BJ (cell line): ENCODE data around the gene CMC4. TPM values are rescaled to one million over a fixed set of nuclear protein-coding genes. Genes with fewer than 3 reads are reported as not detected.
A peak's percentile ranks its signal among the peaks of the same experiment; 100 is the strongest.

Experiments used
- CTCF ChIA-PET: fragments of 350-600 bp; formaldehyde crosslinking; extraction: SDS; loops from one replicate; lab custom pipeline; 2021; ENCODE audit warnings: antibody characterized with exemption, inconsistent platforms; lab: Yijun Ruan, JAX
- POLR2A ChIA-PET: fragments of 300-600 bp; sonication (Branson Sonifier 250); formaldehyde crosslinking; extraction: SDS; loops from one replicate; lab custom pipeline; 2021; ENCODE audit warnings: antibody characterized with exemption; lab: Charles Lee
- DNase-seq: peaks from one replicate; pipeline ENCODE4 v3.0.0-alpha.2; 2011; ENCODE audit warnings: low read depth
- H3K27me3 ChIP-seq: 2 replicates; pipeline ENCODE4 v1.6.0; 2011; ENCODE audit warnings: low read length; ENCODE audit not compliant: control insufficient read depth, insufficient read depth
- H3K36me3 ChIP-seq: 2 replicates; pipeline ENCODE4 v1.5.1; 2011; ENCODE audit warnings: low read length; ENCODE audit not compliant: control insufficient read depth, insufficient read depth
- H3K4me3 ChIP-seq: 2 replicates; pipeline ENCODE4 v1.5.1; 2011; ENCODE audit warnings: low read depth, mild to moderate bottlenecking, control low read depth, low read length
- polyA minus RNA-seq: library from RNA; depleted of rRNA, polyadenylated mRNA; stranded (reverse); fragments of >200 nt; gene quantifications from 2 replicates; pipeline ENCODE4 v1.2.3, GENCODE V29; 2011; rRNA and poly(A)+ RNA removed
- polyA plus RNA-seq: library from polyadenylated mRNA; depleted of rRNA; stranded (reverse); fragments of >200 nt; gene quantifications from 2 replicates; pipeline ENCODE4 v1.2.3, GENCODE V29; 2011; rRNA removed
- TF ChIP-seq, protein P1 (sequence below): IDR thresholded peaks from 2 replicates; pipeline ENCODE4 v1.5.1; 2011; ENCODE audit warnings: low read depth, mild to moderate bottlenecking, control low read depth, inconsistent platforms, low read length, moderate library complexity; ENCODE audit not compliant: insufficient read depth

The CMC4 gene
- polyA plus RNA-seq (10.0 and 13.4 TPM in 2 replicates), polyA minus RNA-seq (0.93 and 1.2 TPM in 2 replicates)

- peak within 1 kb of the TSS; percentile 71 for H3K4me3 ChIP-seq
- CTCF ChIA-PET, result interaction anchor here (1.2 kb wide), 1 partner anchor 23 kb away, joined by 4 read pairs; no protein-coding TSS in a partner anchor
- no peak for DNase-seq
- POLR2A ChIA-PET, result no interaction called here
- H3K27me3 ChIP-seq, result no peaks in the 10 kb centered on the region
- TF ChIP-seq, protein P1, sequence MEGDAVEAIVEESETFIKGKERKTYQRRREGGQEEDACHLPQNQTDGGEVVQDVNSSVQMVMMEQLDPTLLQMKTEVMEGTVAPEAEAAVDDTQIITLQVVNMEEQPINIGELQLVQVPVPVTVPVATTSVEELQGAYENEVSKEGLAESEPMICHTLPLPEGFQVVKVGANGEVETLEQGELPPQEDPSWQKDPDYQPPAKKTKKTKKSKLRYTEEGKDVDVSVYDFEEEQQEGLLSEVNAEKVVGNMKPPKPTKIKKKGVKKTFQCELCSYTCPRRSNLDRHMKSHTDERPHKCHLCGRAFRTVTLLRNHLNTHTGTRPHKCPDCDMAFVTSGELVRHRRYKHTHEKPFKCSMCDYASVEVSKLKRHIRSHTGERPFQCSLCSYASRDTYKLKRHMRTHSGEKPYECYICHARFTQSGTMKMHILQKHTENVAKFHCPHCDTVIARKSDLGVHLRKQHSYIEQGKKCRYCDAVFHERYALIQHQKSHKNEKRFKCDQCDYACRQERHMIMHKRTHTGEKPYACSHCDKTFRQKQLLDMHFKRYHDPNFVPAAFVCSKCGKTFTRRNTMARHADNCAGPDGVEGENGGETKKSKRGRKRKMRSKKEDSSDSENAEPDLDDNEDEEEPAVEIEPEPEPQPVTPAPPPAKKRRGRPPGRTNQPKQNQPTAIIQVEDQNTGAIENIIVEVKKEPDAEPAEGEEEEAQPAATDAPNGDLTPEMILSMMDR, result no peak
- no peaks in the 10 kb centered on the region for H3K36me3 ChIP-seq
Measured at GRCh38 chrX:155070975-155071693, at the start of gene CMC4, which contains the start of the genes BRCC3 and MTCP1. Gene CMC4, minus strand, starts transcription at chrX:155071136. Its CDS starts 7,113 bp downstream, at chrX:155064023. Gene BRCC3, plus strand, starts transcription at chrX:155071508. Its CDS starts 20 bp downstream, at chrX:155071528. Gene MTCP1, minus strand, starts transcription at chrX:155071136. Its CDS starts 5,126 bp downstream, at chrX:155066010.

- POLR2A ChIA-PET, result no interaction called here
- Histone ChIP-seq H3K36me3 (no peaks in the 10 kb centered on the region), H3K4me3 (no peak overlapping the region), H3K27me3 (no peaks in the 10 kb centered on the region)
- TF ChIP-seq, protein P1, result no peak
- CTCF ChIA-PET, result interaction anchor here (0.9 kb wide), 1 partner anchor 20 kb away, joined by 3 read pairs; no protein-coding TSS in a partner anchor
- DNase-seq, result no peak
Measured at GRCh38 chrX:155115174-155115819, 44.4 kb upstream of the CMC4 start.

DNA sequence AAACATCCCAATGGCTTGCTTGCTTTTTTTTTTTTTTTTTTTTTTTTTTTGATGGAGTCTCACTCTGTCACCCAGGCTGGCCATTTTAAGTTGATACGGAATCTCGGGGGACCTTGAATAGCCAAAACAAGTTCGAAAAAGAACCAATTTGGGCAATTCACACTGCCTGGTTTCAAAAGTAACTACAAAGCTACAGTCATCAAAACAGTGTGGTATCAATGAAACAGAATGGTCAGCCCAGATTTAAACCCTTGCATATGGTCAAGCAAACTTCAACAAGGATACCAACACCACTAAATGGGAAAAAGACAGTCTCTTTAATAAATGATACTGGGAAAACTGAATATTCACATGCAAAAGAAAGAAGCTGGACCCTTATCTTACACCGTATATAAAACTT lies 42.2 kb upstream of the CMC4 start:
- DNase-seq, result no peak
- Histone ChIP-seq H3K27me3 (no peaks in the 10 kb centered on the region), H3K4me3 (no peak overlapping the region), H3K36me3 (no peaks in the 10 kb centered on the region)
- ChIA-PET POLR2A (no interaction called here), CTCF (no interaction called here)
- TF ChIP-seq, protein P1, result no peak

GRCh38 chrX:155112171-155112570 lies 41.2 kb upstream of the CMC4 start:
- ChIA-PET POLR2A (no interaction called here), CTCF (no interaction called here)
- DNase-seq, result no peak
- Histone ChIP-seq H3K36me3 (no peaks in the 10 kb centered on the region), H3K27me3 (no peaks in the 10 kb centered on the region), H3K4me3 (no peak overlapping the region)
- TF ChIP-seq, protein P1, result no peak

GRCh38 chrX:155108427-155108826 lies 37.5 kb upstream of the CMC4 start:
- Histone ChIP-seq H3K27me3 (no peaks in the 10 kb centered on the region), H3K4me3 (no peak overlapping the region), H3K36me3 (no peaks in the 10 kb centered on the region)
- ChIA-PET POLR2A (no interaction called here), CTCF (no interaction called here)
- TF ChIP-seq, protein P1, result no peak
- no peak for DNase-seq
